K562 (cell line): Measurements from ENCODE around the gene ZBTB48. TPM values are rescaled to one million over a fixed set of nuclear protein-coding genes. Genes with fewer than 3 reads are reported as not detected.

Experiments used
- CCNT2 ChIP-seq: IDR thresholded peaks from 2 replicates; pipeline ENCODE4 v1.6.1; 2011; ENCODE audit warnings: borderline replicate concordance, low read depth, mild to moderate bottlenecking, moderate library complexity, mixed read lengths, low read length; ENCODE audit not compliant: insufficient read length; ENCODE audit errors: extremely low read depth
- EGR1 ChIP-seq: fragments of 450-650 bp; conservative IDR thresholded peaks from 2 replicates; pipeline ENCODE4 v1.6.1; 2017; ENCODE audit warnings: mild to moderate bottlenecking
- FOXO4 ChIP-seq: fragments of 450-650 bp; formaldehyde crosslinking; IDR thresholded peaks from 2 replicates; pipeline ENCODE4 v1.4.0; 2020; ENCODE audit warnings: mild to moderate bottlenecking, moderate library complexity
- HEY1 ChIP-seq: fragments of 250-450 bp; sonication (Bioruptor Pico); IDR thresholded peaks from 2 replicates; pipeline ENCODE4 v1.5.0; 2020; ENCODE audit warnings: mild to moderate bottlenecking, moderate library complexity, borderline replicate concordance
- LEF1 ChIP-seq: fragments of 450-650 bp; IDR thresholded peaks from 2 replicates; pipeline ENCODE4 v1.6.1; 2016; ENCODE audit warnings: mild to moderate bottlenecking
- NR2C1 ChIP-seq, 2 experiments: fragments of 450-650 bp; IDR thresholded peaks; 2 replicates each; pipeline ENCODE4 v1.6.1; 2017; ENCODE audit warnings: mild to moderate bottlenecking in 2 of 2, antibody characterized with exemption in 1 of 2, inconsistent platforms in 1 of 2, missing compliant biosample characterization in 1 of 2, missing genetic modification characterization in 1 of 2
- TAF7 ChIP-seq: fragments of 450-650 bp; IDR thresholded peaks from 2 replicates; pipeline ENCODE4 v1.6.1; 2016; ENCODE audit warnings: missing genetic modification characterization, missing compliant biosample characterization
- TBP ChIP-seq: optimal IDR thresholded peaks from 2 replicates; pipeline ENCODE3; 2011; ENCODE audit warnings: low read depth, low read length, improper control_type of control experiment
- U2AF1 ChIP-seq: fragments of 200-400 bp; formaldehyde crosslinking; optimal IDR thresholded peaks from 2 replicates; pipeline ENCODE3; 2017; ENCODE audit warnings: mild to moderate bottlenecking, low read depth, low read length, moderate library complexity
- ZBTB33 ChIP-seq: sonication (generic); formaldehyde crosslinking; IDR thresholded peaks from 2 replicates; pipeline ENCODE4 v1.8.1; 2023; ENCODE audit warnings: mild to moderate bottlenecking, missing genetic modification reagents
- ZBTB8A ChIP-seq: fragments of 450-650 bp; IDR thresholded peaks from 2 replicates; pipeline ENCODE4 v1.6.1; 2018; ENCODE audit warnings: mild to moderate bottlenecking, moderate library complexity; ENCODE audit not compliant: partially characterized antibody
- polyA plus RNA-seq, 8 experiments: library from polyadenylated mRNA; depleted of rRNA in 4 of 8; stranded (reverse) in 5 of 8; unstranded in 3 of 8; fragments of >200 nt; fragmentation: Nextera tagmentation in 2 of 8; fragmentation: Illumina TruSeq in 1 of 8; extraction: Ambion mirVana in 2 of 8; extraction: Trizol in 1 of 8; gene quantifications; 2 replicates each; pipeline versions ENCODE4 v1.2.1 to v1.2.3, GENCODE V29; 2011 to 2014; ENCODE audit warnings: inconsistent platforms in 1 of 8, missing spikeins in 1 of 8
- total RNA-seq, 7 experiments: library from RNA; depleted of rRNA in 6 of 7; stranded (reverse); fragments of >200 nt in 6 of 7; fragmentation: Illumina TruSeq in 2 of 7; extraction: Trizol in 2 of 7; gene quantifications; 2 replicates each; pipeline versions ENCODE4 v1.2.1 to v1.2.3, GENCODE V29; 2011 to 2021; ENCODE audit warnings: low replicate concordance in 1 of 7
- TF ChIP-seq, protein P1 (sequence below): IDR thresholded peaks from 2 replicates; pipeline ENCODE4 v1.6.1; 2016; ENCODE audit warnings: missing genetic modification characterization, missing compliant biosample characterization
- TF ChIP-seq, protein P2 (sequence below): fragments of 200-800 bp; sonication (Bioruptor generic); IDR thresholded peaks from 2 replicates; pipeline ENCODE4 v1.6.1; 2016; ENCODE audit warnings: missing genetic modification characterization, missing compliant biosample characterization
- TF ChIP-seq, protein P3 (sequence below): fragments of 250-450 bp; sonication (Bioruptor Pico); IDR thresholded peaks from 2 replicates; pipeline ENCODE4 v1.5.0; 2020; ENCODE audit warnings: mild to moderate bottlenecking, borderline replicate concordance

The ZBTB48 gene
- total and polyA plus RNA-seq, 9 of the 15 experiments (the other 6 are each of a cell fraction or from before 2014, with no cell fraction given) = 1.9 to 66.9 (median 29.5) TPM

DNA sequence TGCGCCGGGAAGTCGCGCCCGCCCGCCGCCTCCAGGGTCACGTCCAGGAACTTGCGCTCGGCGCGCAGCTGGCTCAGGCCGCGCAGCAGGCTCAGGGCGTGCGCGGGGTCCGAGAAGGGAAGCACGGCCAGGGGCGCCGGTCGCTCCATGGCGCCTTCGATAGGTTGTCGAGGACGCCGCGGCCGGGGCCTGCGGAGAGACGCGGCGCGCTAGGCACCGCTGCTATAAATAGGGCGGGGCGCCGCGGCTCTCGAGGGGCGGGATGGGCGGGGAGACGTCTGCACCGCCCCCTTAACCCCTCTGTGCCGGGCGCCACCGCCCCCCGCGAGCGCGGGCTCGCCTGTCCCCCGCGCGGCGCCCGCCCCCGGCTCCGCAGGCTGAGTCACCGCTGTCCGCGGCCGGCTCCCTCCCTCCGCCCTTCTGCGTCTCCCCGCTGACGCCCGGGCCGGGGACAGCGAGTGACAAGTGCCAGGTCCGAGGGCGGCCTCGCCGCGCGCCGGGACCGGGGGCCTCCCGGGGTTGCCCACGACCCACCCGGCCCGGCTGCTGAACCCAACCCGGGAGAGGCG, 23.0 kb downstream of the ZBTB48 start, which contains the start of gene KLHL21 (continued):
- TF ChIP-seq HEY1 (CRISPR knock-in tag) = no peak
- no peak for TF ChIP-seq TAF7
- TF ChIP-seq, protein P1, sequence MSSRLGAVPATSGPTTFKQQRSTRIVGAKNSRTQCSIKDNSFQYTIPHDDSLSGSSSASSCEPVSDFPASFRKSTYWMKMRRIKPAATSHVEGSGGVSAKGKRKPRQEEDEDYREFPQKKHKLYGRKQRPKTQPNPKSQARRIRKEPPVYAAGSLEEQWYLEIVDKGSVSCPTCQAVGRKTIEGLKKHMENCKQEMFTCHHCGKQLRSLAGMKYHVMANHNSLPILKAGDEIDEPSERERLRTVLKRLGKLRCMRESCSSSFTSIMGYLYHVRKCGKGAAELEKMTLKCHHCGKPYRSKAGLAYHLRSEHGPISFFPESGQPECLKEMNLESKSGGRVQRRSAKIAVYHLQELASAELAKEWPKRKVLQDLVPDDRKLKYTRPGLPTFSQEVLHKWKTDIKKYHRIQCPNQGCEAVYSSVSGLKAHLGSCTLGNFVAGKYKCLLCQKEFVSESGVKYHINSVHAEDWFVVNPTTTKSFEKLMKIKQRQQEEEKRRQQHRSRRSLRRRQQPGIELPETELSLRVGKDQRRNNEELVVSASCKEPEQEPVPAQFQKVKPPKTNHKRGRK = no peak
- TF ChIP-seq, protein P2, sequence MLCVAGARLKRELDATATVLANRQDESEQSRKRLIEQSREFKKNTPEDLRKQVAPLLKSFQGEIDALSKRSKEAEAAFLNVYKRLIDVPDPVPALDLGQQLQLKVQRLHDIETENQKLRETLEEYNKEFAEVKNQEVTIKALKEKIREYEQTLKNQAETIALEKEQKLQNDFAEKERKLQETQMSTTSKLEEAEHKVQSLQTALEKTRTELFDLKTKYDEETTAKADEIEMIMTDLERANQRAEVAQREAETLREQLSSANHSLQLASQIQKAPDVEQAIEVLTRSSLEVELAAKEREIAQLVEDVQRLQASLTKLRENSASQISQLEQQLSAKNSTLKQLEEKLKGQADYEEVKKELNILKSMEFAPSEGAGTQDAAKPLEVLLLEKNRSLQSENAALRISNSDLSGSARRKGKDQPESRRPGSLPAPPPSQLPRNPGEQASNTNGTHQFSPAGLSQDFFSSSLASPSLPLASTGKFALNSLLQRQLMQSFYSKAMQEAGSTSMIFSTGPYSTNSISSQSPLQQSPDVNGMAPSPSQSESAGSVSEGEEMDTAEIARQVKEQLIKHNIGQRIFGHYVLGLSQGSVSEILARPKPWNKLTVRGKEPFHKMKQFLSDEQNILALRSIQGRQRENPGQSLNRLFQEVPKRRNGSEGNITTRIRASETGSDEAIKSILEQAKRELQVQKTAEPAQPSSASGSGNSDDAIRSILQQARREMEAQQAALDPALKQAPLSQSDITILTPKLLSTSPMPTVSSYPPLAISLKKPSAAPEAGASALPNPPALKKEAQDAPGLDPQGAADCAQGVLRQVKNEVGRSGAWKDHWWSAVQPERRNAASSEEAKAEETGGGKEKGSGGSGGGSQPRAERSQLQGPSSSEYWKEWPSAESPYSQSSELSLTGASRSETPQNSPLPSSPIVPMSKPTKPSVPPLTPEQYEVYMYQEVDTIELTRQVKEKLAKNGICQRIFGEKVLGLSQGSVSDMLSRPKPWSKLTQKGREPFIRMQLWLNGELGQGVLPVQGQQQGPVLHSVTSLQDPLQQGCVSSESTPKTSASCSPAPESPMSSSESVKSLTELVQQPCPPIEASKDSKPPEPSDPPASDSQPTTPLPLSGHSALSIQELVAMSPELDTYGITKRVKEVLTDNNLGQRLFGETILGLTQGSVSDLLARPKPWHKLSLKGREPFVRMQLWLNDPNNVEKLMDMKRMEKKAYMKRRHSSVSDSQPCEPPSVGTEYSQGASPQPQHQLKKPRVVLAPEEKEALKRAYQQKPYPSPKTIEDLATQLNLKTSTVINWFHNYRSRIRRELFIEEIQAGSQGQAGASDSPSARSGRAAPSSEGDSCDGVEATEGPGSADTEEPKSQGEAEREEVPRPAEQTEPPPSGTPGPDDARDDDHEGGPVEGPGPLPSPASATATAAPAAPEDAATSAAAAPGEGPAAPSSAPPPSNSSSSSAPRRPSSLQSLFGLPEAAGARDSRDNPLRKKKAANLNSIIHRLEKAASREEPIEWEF (CRISPR knock-in tag) = no peak
- peak; percentile 14 for TF ChIP-seq U2AF1
- no peak for TF ChIP-seq ZBTB8A
- no peak for TF ChIP-seq NR2C1 (IDR thresholded peaks at IDR 0.05)
- no peak for TF ChIP-seq NR2C1 (tag; IDR thresholded peaks at IDR 0.05)
- TF ChIP-seq EGR1 = peak; percentile 62
- peak; percentile 96 for TF ChIP-seq TBP
- TF ChIP-seq, protein P3, sequence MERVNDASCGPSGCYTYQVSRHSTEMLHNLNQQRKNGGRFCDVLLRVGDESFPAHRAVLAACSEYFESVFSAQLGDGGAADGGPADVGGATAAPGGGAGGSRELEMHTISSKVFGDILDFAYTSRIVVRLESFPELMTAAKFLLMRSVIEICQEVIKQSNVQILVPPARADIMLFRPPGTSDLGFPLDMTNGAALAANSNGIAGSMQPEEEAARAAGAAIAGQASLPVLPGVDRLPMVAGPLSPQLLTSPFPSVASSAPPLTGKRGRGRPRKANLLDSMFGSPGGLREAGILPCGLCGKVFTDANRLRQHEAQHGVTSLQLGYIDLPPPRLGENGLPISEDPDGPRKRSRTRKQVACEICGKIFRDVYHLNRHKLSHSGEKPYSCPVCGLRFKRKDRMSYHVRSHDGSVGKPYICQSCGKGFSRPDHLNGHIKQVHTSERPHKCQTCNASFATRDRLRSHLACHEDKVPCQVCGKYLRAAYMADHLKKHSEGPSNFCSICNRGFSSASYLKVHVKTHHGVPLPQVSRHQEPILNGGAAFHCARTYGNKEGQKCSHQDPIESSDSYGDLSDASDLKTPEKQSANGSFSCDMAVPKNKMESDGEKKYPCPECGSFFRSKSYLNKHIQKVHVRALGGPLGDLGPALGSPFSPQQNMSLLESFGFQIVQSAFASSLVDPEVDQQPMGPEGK (CRISPR knock-in tag) = no peak
- peak; percentile 99 for TF ChIP-seq CCNT2
- TF ChIP-seq FOXO4 (CRISPR knock-in tag) = no peak
- TF ChIP-seq LEF1 = no peak
- TF ChIP-seq ZBTB33 (CRISPR knock-in tag) = 0 out of 2 replicates have a peak, but pooled peaks have one; percentile 10
